Ishikawa (cell line): ENCODE measurements around the gene EYA4.
A peak's percentile ranks its signal among the peaks of the same experiment; 100 is the strongest.

Experiments
- CEBPB ChIP-seq: IDR thresholded peaks from 2 replicates; pipeline ENCODE4 v1.6.1; 2012
- CREB1 ChIP-seq: IDR thresholded peaks from 2 replicates; pipeline ENCODE4 v1.6.1; 2012; ENCODE audit warnings: low read depth
- EGR1 ChIP-seq: IDR thresholded peaks from 2 replicates; pipeline ENCODE4 v1.6.1; 2012
- EP300 ChIP-seq: IDR thresholded peaks from 2 replicates; pipeline ENCODE4 v1.6.1; 2012; ENCODE audit warnings: borderline replicate concordance
- FOXM1 ChIP-seq: IDR thresholded peaks from 2 replicates; pipeline ENCODE4 v1.6.1; 2012; ENCODE audit warnings: low read depth, borderline replicate concordance
- NFIC ChIP-seq: IDR thresholded peaks from 2 replicates; pipeline ENCODE4 v1.6.1; 2012
- RAD21 ChIP-seq: IDR thresholded peaks from 2 replicates; pipeline ENCODE4 v1.6.1; 2012; ENCODE audit warnings: low read depth
- TAF1 ChIP-seq: IDR thresholded peaks from 2 replicates; pipeline ENCODE4 v1.6.1; 2012; ENCODE audit warnings: low read depth, mild to moderate bottlenecking
- TCF12 ChIP-seq: IDR thresholded peaks from 2 replicates; pipeline ENCODE4 v1.6.1; 2012; ENCODE audit warnings: low read depth
- TEAD4 ChIP-seq: IDR thresholded peaks from 2 replicates; pipeline ENCODE4 v1.6.1; 2012
- YY1 ChIP-seq: IDR thresholded peaks from 2 replicates; pipeline ENCODE4 v1.6.1; 2012; ENCODE audit warnings: low read depth
- ZBTB7A ChIP-seq: IDR thresholded peaks from 2 replicates; pipeline ENCODE4 v1.6.1; 2012; ENCODE audit warnings: low read depth
- TF ChIP-seq, protein P1 (sequence below): IDR thresholded peaks from 2 replicates; pipeline ENCODE4 v1.6.1; 2012
- TF ChIP-seq, protein P2 (sequence below): IDR thresholded peaks from 2 replicates; pipeline ENCODE4 v1.6.1; 2012; ENCODE audit warnings: low read depth, mild to moderate bottlenecking
- TF ChIP-seq, protein P3 (sequence below): IDR thresholded peaks from 2 replicates; pipeline ENCODE4 v1.6.1; 2012

EYA4 gene

DNA sequence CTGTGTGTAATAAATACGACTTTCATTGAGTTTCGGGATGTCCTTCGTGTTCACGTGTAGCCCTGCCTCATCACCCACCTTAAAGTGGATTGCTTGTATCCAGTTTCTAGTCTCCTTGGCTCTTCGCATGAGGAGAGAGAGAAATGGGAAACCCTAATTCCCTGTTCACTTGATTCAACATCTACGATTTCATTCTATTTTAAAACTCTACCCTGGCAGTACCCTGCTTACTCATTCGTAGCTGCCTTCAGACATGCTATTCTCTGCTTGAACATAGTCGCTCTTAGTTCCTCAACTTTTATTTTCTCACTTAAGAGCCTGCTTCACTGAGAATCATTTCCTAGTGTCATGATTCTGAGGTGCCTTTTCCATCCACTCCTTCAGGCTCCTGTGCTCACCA, 163.6 kb downstream of the EYA4 start:
- TF ChIP-seq, protein P1, sequence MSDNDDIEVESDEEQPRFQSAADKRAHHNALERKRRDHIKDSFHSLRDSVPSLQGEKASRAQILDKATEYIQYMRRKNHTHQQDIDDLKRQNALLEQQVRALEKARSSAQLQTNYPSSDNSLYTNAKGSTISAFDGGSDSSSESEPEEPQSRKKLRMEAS: no peak
- no peak for TF ChIP-seq EGR1
- TF ChIP-seq FOXM1: no peak
- TF ChIP-seq NFIC: no peak
- no peak for TF ChIP-seq CREB1
- TF ChIP-seq, protein P2, sequence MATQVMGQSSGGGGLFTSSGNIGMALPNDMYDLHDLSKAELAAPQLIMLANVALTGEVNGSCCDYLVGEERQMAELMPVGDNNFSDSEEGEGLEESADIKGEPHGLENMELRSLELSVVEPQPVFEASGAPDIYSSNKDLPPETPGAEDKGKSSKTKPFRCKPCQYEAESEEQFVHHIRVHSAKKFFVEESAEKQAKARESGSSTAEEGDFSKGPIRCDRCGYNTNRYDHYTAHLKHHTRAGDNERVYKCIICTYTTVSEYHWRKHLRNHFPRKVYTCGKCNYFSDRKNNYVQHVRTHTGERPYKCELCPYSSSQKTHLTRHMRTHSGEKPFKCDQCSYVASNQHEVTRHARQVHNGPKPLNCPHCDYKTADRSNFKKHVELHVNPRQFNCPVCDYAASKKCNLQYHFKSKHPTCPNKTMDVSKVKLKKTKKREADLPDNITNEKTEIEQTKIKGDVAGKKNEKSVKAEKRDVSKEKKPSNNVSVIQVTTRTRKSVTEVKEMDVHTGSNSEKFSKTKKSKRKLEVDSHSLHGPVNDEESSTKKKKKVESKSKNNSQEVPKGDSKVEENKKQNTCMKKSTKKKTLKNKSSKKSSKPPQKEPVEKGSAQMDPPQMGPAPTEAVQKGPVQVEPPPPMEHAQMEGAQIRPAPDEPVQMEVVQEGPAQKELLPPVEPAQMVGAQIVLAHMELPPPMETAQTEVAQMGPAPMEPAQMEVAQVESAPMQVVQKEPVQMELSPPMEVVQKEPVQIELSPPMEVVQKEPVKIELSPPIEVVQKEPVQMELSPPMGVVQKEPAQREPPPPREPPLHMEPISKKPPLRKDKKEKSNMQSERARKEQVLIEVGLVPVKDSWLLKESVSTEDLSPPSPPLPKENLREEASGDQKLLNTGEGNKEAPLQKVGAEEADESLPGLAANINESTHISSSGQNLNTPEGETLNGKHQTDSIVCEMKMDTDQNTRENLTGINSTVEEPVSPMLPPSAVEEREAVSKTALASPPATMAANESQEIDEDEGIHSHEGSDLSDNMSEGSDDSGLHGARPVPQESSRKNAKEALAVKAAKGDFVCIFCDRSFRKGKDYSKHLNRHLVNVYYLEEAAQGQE: no peak
- TF ChIP-seq ZBTB7A: no peak
- TF ChIP-seq TAF1: no peak
- no peak for TF ChIP-seq RAD21
- no peak for TF ChIP-seq TEAD4
- no peak for TF ChIP-seq CEBPB
- TF ChIP-seq TCF12: no peak
- TF ChIP-seq YY1: no peak
- no peak for TF ChIP-seq EP300
- TF ChIP-seq, protein P3, sequence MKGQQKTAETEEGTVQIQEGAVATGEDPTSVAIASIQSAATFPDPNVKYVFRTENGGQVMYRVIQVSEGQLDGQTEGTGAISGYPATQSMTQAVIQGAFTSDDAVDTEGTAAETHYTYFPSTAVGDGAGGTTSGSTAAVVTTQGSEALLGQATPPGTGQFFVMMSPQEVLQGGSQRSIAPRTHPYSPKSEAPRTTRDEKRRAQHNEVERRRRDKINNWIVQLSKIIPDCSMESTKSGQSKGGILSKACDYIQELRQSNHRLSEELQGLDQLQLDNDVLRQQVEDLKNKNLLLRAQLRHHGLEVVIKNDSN: no peak

DNA sequence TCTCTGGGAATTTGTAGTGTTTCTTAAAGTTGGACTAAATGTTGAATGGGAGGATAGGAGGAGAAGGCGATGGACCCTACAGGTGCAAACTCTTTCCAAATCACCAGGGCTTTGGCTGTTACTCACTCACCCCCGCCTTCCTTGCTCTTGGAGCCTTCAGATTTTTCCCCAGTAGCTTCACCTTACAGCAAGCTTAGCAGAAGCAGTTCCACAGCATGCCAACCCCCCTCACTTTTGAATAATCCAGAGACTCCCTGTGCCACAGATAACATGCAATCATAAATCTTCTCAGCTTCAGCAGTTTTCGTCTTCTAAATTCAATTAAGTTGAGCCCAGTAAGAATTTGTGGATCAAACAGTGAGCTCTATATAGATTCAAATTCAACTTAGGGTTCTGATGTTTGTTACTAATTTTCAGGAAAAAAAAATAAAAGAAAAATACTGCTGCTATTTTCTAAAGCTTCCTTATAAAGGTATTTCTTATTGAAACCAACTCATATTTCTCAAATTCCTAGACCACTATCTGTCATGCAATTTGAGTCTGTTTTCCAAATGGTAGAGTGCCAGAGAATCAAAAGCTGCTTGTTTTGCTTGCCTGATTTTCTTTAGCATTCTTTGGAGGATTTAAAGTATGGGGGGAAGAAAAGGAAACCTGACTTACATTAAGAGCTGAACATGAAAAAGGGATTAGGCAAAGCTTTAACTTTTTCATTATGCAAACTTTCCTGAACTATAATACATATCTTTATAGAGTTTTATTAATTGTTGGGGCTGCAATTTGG, 166.4 kb downstream of the EYA4 start:
- TF ChIP-seq YY1: no peak

DNA sequence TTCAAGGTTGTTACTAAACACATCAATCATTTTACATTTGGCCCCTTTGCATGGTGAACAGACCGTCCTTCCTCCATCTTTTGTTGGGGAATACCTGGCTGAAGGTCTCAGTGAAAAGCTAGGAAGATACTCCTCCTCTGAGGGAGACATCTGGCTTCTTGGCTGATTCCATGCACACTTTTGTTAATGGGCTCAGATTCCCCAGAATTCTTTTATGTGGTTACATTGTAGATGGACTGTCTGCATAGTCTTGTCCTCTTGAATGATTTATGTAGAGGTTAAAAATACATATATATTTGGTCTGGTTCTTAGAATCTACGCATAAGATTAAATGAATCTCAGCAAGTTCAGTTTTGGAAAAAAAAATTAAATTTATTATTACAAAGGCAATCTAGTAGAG, 167.0 kb downstream of the EYA4 start:
- TF ChIP-seq TCF12: no peak

DNA sequence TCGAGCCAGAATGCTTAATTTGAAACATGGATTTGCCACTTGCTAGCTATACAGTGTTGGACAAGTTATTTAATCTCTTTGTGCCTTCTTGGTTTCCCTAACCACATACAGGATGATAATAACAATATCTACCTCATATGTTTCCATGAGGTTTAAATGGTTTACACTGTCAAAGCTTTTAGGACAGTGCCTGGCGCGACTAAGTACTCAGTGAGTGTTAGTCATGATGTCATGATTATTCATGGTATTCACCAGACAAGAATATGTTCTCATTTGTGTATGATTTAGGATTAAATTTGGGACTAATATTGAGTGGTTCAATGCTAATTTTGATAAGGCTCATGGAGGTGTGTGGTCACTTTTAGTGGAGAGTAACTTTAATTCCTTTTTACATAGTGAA, 167.4 kb downstream of the EYA4 start:
- TF ChIP-seq EP300 (no peak), TEAD4 (no peak), ZBTB7A (no peak), TAF1 (no peak), TCF12 (no peak), CEBPB (no peak), NFIC (no peak), FOXM1 (no peak), EGR1 (no peak), YY1 (no peak), CREB1 (no peak), RAD21 (no peak)
- TF ChIP-seq, protein P2: no peak
- TF ChIP-seq, protein P3: no peak
- TF ChIP-seq, protein P1: no peak

DNA sequence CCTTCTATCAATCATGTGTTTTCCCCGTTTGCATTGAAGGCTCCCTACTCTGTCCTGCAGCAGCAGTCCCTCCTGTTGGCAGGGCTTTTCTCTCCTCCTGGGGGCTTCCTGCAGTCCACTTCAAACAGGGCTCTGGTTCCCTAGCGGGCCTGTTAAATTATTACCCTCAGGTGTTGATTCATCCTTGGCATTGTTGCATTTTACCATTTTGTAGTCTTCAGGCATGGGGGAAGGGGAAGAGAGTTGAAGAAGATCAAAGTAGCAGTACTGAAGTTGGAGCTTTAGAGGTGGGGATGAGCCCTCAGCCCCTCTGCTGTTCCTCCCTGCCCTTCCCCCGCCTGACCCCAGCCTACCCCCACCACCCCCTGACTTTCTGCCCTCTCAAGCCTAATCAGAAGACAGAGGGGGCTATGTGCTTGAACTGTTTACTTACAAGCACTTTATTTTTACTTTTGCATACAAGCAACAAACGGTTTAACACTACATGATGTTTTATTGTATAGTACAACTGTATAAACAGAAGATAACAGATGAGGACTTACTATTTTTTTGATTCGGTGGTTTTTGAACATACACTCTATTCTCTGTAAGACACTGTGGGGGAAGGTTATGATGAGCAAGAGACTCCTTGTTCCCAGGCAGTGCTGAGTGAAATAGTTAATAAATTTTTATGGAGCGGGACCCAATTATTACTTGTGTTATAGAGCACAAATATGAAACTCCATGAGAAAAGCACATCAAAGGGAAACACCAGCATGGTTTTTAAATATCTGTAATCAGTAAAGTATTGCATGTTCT, 169.7 kb downstream of the EYA4 start:
- TF ChIP-seq EP300: peak; percentile 48; the same call in 1 of the 2 replicates
- TF ChIP-seq, protein P1: no peak
- TF ChIP-seq TEAD4: no peak
- TF ChIP-seq, protein P2: no peak
- no peak for TF ChIP-seq CREB1
- no peak for TF ChIP-seq EGR1
- TF ChIP-seq TCF12: peak; percentile 49; the same call in 1 of the 2 replicates
- TF ChIP-seq NFIC: peak; percentile 51
- no peak for TF ChIP-seq ZBTB7A
- no peak for TF ChIP-seq YY1
